OCI-LY1 (cell line): ENCODE data around the gene SPACA7.

Experiments
- H2AFZ ChIP-seq: fragments of 200-600 bp; sonication (generic), shearing (Covaris generic); 2 replicates; pipeline ENCODE4 v1.6.0; 2014; ENCODE audit warnings: antibody characterized with exemption, mild to moderate bottlenecking, low read length
- H3F3A ChIP-seq: fragments of 200-600 bp; sonication (generic), shearing (Covaris generic); 2 replicates; pipeline ENCODE4 v1.6.0; 2014; ENCODE audit warnings: mild to moderate bottlenecking, antibody characterized with exemption, low read length, moderate library complexity; ENCODE audit not compliant: insufficient read depth
- H3K27ac ChIP-seq: fragments of 200-600 bp; sonication (generic); 2 replicates; pipeline ENCODE4 v1.5.1; 2014; ENCODE audit warnings: low read length, mixed run types, mild to moderate bottlenecking, low read depth; ENCODE audit not compliant: poor library complexity, severe bottlenecking
- H3K27me3 ChIP-seq: fragments of 200-600 bp; sonication (generic); 2 replicates; pipeline ENCODE4 v1.6.0; 2014; ENCODE audit warnings: antibody characterized with exemption, mild to moderate bottlenecking, low read length, moderate library complexity; ENCODE audit not compliant: insufficient read depth
- H3K36me3 ChIP-seq: fragments of 200-600 bp; sonication (generic); 2 replicates; pipeline ENCODE4 v1.6.1; 2014; ENCODE audit warnings: mild to moderate bottlenecking, antibody characterized with exemption, low read length, moderate library complexity, mixed read lengths; ENCODE audit not compliant: insufficient read depth
- H3K4me1 ChIP-seq: fragments of 200-600 bp; sonication (generic); 2 replicates; pipeline ENCODE4 v1.5.1; 2014; ENCODE audit warnings: mild to moderate bottlenecking, low read length, moderate library complexity; ENCODE audit not compliant: insufficient read depth, severe bottlenecking
- H3K4me2 ChIP-seq: fragments of 200-600 bp; sonication (generic), shearing (Covaris generic); 2 replicates; pipeline ENCODE4 v1.6.1; 2014; ENCODE audit warnings: low read length
- H3K4me3 ChIP-seq: fragments of 200-600 bp; sonication (generic); 2 replicates; pipeline ENCODE4 v1.5.1; 2014; ENCODE audit warnings: low read length, low read depth, mild to moderate bottlenecking, mixed read lengths; ENCODE audit not compliant: poor library complexity, severe bottlenecking
- H3K79me2 ChIP-seq: fragments of 200-600 bp; shearing (Covaris generic); 2 replicates; pipeline ENCODE4 v1.6.1; 2016; ENCODE audit warnings: mixed run types, low read length, mixed read lengths; ENCODE audit not compliant: insufficient read depth
- H3K9ac ChIP-seq: fragments of 200-600 bp; sonication (generic), shearing (Covaris generic); 2 replicates; pipeline ENCODE4 v1.6.1; 2014; ENCODE audit warnings: mild to moderate bottlenecking, low read length, mixed read lengths
- H3K9me2 ChIP-seq: fragments of 200-600 bp; sonication (generic), shearing (Covaris generic); 2 replicates; pipeline ENCODE4 v1.6.1; 2014; ENCODE audit warnings: low read depth, mild to moderate bottlenecking, low read length, mixed read lengths
- H3K9me3 ChIP-seq: fragments of 200-600 bp; shearing (Covaris generic); 2 replicates; pipeline ENCODE4 v1.6.1; 2014; ENCODE audit warnings: low read length, mixed read lengths
- H4K20me1 ChIP-seq: fragments of 200-600 bp; sonication (generic), shearing (Covaris generic); 2 replicates; pipeline ENCODE4 v1.6.0; 2016; ENCODE audit warnings: mild to moderate bottlenecking, low read length; ENCODE audit not compliant: insufficient read depth
- EZH2 ChIP-seq: fragments of 200-600 bp; sonication (generic), shearing (Covaris generic); IDR thresholded peaks from 2 replicates; pipeline ENCODE4 v1.8.0; 2017; ENCODE audit warnings: borderline replicate concordance, mixed run types, mild to moderate bottlenecking, antibody characterized with exemption, low read length, moderate library complexity, mixed read lengths
- TF ChIP-seq, protein P1 (sequence below): fragments of 200-600 bp; sonication (generic), shearing (Covaris generic); IDR thresholded peaks from 2 replicates; pipeline ENCODE4 v1.5.1; 2017; ENCODE audit warnings: mild to moderate bottlenecking, antibody characterized with exemption, low read length, moderate library complexity, mixed read lengths

The SPACA7 gene

DNA sequence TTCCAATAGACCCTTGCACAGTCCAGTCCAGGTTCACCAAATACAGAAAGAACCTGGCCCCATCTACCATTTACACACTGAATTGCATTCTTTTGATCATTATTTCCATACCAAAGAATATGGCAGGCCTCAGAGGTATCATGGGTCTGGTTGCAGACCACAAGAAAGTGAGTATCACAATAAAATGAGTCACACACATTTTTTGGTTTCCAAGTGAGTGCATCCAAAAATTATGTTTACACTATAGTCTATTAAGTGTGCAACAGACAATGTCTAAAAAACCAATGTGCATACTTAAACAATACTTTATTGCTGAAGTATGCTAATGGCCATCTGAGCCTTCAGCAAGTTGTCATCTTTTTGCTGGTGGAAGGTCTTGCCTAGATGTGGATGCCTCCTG is 105.3 kb downstream of the SPACA7 start:
- no peaks in the 10 kb centered on the region for H3K4me1 ChIP-seq
- H3K9me3 ChIP-seq, result no peaks in the 10 kb centered on the region
- no peaks in the 10 kb centered on the region for H3K9me2 ChIP-seq
- H3K4me3 ChIP-seq, result no peak overlapping the region
- H3K79me2 ChIP-seq, result no peaks in the 10 kb centered on the region
- H3F3A ChIP-seq, result no peaks in the 10 kb centered on the region
- peaks cover 20% of the 10 kb centered on the region for H3K36me3 ChIP-seq
- no peak overlapping the region for H2AFZ ChIP-seq
- TF ChIP-seq, protein P1, sequence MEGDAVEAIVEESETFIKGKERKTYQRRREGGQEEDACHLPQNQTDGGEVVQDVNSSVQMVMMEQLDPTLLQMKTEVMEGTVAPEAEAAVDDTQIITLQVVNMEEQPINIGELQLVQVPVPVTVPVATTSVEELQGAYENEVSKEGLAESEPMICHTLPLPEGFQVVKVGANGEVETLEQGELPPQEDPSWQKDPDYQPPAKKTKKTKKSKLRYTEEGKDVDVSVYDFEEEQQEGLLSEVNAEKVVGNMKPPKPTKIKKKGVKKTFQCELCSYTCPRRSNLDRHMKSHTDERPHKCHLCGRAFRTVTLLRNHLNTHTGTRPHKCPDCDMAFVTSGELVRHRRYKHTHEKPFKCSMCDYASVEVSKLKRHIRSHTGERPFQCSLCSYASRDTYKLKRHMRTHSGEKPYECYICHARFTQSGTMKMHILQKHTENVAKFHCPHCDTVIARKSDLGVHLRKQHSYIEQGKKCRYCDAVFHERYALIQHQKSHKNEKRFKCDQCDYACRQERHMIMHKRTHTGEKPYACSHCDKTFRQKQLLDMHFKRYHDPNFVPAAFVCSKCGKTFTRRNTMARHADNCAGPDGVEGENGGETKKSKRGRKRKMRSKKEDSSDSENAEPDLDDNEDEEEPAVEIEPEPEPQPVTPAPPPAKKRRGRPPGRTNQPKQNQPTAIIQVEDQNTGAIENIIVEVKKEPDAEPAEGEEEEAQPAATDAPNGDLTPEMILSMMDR, result no peak
- no peak for TF ChIP-seq EZH2
- no peaks in the 10 kb centered on the region for H3K27me3 ChIP-seq
- H3K9ac ChIP-seq, result no peak overlapping the region
- H4K20me1 ChIP-seq, result no peaks in the 10 kb centered on the region
- H3K4me2 ChIP-seq, result no peak overlapping the region
- no peak overlapping the region for H3K27ac ChIP-seq

DNA sequence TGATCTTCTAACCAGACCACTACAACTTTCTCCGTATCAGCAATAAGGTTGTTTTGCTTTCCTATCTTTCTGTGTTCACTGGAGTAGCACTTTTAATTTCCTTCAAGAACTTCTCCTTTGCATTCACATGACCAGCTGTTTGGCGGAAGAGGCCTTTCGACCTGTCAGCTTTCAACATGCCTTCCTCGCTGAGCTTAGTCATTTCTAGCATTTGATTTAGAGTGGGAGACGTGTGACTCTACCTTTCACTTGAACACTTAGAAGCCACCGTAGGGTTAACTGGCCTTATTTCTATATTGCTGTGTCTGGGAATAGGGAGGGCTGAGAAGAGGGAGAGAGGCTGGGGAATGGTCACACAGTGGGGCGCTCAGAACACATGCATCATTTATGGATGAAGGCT is 107.1 kb downstream of the SPACA7 start:
- H3K9me2 ChIP-seq, result no peaks in the 10 kb centered on the region
- no peak overlapping the region for H3K9ac ChIP-seq
- no peak overlapping the region for H3K27ac ChIP-seq
- no peak overlapping the region for H3K4me3 ChIP-seq
- H3K9me3 ChIP-seq, result no peaks in the 10 kb centered on the region
- H4K20me1 ChIP-seq, result no peaks in the 10 kb centered on the region
- no peaks in the 10 kb centered on the region for H3K27me3 ChIP-seq
- H3K4me2 ChIP-seq, result no peak overlapping the region
- H2AFZ ChIP-seq, result no peak overlapping the region
- H3K36me3 ChIP-seq, result peaks cover 32% of the 10 kb centered on the region
- no peaks in the 10 kb centered on the region for H3K79me2 ChIP-seq
- H3F3A ChIP-seq, result no peaks in the 10 kb centered on the region
- H3K4me1 ChIP-seq, result no peaks in the 10 kb centered on the region
- TF ChIP-seq EZH2, result no peak
- TF ChIP-seq, protein P1, result no peak
